ENCODE measurements around the gene MYOF.
A peak's percentile ranks its signal among the peaks of the same experiment; 100 is the strongest.
"Not testable (repeated sequence)": the region's sequence is repeated elsewhere in the genome, so short reads cannot be mapped to it uniquely, and the experiment has no call there.

MYOF gene

DNA sequence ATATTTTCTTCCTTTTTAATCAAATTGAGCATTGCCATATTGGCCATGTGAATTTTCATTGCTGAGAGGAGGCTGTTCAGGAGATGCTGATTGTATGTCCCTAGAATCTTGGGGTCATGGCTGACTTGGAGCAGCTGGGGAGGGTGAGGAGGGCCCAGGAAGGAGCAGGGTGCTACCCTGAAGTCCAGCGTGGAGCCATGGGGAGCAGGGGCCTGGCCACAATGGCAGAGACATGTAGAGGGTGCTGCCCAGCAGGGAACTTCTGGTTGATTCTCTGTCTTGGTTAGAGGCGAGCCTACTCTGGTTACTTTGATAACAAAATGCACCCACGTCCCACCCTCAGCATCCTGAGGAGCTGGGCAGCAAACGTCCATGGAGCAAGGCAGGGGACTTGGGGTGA, 186.0 kb downstream of the MYOF start:
- no peak for DNase-seq (ENCODE audit: low spot score)

DNA sequence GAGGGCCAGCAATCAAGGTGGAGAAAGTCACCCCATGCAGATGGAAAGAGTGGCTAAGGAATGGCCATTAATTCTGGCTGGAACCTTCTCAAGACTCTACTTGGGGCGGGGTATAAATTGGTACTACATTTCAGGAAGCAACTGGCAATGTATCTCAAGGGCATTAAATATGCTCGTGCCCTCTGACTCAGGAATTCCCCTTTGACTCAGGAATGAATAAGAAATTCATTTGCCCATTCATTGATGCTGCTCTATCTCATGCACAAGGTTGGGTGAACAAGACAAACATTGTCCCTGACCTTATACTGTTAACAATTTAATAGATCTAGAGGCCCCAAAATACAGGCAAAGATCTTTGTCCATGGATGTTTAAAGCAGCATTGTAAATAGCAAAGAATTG, 188.1 kb downstream of the MYOF start:
- DNase-seq (ENCODE audit: low spot score) = no peak

DNA sequence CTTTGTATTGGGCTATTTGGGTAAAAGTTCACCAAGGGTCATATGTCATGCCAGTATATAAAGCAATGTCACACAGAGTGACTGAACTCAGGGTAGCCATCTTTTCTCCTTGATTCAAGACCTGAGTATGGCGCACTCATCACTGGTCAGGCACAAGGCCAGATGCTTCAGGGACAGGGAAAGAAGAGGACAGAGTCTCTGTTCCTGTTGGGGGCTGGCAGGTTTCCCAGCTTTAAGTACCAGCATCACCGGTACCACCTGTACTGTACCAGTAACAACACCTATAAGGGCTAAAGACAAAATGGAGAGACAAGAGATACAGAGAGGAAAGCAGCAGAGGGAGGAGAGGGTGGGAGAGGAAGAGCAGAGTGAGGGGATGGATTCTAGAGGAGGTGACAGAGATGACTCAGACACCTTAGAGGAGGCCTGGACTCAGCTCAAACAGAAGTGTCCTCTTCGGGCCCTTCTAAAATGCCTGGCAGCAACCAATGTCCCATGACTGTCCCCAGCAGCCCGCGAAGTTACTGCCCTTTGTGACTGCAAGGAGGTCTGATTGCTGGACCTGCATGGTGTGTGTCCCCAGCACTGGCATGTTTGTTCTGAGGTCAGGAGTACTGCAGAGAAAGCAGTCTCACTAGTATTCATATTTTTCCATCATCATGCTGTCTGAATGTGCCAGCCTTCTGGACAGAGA, 191.3 kb downstream of the MYOF start:
- no peak for DNase-seq (ENCODE audit: low spot score)

DNA sequence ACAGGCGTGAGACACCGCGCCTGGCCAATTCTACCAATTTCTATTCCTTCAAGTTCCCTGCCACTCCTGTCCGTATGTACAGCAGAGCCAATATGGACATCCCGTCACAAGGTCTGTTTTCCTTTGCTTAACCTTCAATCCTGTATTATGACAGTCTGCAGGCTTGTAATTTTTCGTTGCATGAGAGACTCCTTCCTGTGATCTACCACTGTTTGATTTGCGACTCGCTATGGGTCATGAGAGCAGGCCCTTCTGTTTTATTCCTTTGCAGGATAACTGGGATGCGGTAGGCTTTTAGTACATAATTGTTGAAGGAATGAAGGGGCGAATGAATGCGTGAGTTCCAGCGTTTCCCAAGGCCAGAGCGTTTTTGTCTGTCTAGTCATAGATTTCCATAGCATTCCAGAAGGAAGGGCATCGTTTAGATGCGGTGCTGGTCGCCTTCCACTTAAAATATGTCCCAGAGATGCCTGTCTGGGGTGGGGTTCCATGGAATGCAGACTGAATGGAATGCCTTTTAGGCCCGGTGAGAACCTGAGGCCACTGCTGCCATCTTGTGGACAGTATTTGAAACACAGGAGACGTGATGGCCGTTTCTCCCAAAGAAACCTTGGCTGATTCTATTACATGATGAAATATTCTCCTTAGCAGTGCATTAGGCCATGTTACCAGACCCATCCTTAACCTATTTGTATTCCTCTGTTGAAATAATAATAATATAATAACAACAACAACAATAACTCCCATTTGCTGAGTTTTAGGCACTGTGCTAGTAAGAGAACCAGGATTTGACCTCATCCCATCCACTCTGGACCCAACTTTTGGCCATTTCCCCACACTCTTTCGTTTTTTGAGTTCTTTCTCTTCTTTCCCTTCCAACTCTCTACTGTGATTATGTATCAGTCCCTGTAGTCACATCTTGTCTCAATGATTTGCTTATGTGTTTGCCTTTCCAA, 193.2 kb downstream of the MYOF start:
- DNase-seq (ENCODE audit: low spot score) = peak; percentile 56

DNA sequence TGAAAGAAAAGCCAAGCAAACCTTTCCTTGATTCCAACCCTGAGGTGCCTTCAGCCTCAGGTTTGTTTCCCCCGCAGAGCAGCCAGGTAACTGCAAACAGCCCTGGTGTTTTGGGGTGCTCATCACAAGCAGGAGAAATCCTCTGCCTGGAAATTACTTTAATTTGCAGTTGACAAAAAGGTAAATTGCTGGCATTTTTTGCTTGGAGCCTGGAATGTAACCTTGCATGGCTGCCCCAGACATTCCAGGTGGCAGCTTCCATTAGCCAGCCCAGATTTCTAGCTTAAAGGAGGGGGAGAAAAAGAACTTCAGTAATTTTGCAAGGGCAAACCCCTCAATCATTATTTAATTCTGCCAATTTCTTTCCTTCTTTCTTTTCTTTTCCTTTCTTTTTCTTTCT, 194.4 kb downstream of the MYOF start:
- DNase-seq (ENCODE audit: low spot score) = no peak

DNA sequence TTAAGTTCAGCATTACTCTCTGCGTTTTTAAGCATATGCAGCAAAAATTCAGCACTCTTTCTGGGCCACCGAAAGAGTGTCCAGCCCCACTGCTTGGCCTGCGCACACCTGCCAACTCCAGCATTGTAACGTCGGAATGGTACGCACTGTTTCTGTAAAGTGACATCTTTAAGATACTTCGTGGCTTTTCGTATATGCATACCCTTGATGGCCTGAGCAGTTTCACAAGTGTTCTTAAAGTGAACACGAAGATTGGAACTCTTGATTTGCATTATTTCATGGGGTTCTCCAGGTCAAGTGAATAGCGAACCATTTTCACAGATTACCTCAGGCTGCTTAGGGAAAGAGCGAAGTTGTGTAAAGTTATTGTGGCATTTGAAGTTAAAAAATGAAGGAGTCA, 197.9 kb downstream of the MYOF start:
- DNase-seq (ENCODE audit: low spot score) = not testable (repeated sequence)

DNA sequence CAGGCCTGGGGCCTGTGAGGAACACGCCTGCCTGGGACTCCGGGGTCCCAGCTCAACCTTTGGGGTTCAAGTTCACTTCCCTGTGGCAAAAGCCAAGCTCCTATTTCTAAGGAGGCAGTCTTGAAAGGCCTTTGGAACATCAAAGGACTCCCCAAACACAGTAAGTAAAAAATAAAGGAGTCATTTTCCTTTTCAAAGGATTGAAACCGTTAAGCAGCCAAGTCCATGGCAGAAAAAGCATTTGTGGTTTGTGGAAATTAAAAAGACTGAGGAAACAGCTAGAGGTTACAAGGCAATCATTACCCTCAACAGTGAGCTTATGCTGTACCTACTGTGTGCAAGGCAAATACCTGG, 200.8 kb downstream of the MYOF start:
- no peak for DNase-seq (ENCODE audit: low spot score)

DNA sequence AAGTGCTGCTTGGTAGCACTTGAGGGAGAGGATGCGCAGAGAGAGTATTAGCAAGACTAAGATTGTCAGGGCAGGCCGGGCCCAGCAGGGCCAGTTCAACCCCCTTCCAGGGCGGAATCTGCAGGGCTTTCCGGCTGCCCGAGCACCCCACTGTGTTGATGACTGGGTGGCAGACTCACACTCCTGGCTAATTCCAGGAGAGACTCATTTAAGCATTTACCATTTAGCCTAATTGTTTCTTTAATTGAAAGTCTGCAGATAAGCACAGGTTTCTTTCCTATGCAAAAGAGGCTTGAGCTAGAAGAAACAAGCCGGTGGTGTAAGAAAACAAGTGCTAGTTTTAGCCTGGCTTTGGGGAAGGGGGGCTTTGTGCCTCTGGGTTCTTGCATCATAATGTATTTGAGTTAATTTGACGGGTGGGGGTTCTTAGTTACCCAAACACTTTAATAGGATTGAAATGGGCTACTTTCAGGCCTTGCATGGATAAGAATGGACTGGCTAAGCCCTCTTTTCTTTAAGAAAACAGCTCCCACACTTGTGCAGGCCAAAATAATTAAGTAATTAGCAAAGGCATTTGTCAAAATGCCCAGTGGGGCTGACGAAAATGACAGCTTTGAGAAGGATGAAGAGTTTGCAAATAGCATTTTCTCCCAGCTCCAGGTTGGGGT, 201.3 kb downstream of the MYOF start:
- DNase-seq (ENCODE audit: low spot score) = no peak

DNA sequence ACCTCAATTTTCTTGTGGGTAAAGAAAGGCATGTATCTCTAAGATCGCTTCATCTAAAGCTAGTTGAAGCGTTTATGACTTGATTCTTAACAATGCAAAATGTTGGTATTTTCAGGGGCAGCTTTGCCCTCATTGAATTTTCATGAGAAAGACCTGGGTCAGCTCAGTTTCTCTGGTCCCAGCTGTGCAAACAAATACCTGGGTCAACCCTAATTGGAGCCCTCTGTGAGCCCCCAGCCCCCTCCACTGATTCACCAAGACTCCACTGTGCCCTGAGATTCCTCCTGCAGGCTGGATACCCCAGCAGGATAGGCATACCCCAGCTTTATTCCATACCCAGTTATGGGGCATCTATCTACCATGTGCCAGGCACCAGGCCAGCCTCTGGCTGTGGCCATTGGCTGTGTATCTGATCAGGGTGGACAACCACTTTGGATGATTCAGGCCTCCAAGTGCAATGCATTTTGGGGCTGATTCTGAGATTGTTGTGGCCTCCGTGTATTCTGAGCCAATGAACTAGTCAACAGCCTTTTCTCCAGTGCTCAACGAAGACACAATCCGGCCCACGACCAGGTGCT, 201.9 kb downstream of the MYOF start:
- no peak for DNase-seq (ENCODE audit: low spot score)

DNA sequence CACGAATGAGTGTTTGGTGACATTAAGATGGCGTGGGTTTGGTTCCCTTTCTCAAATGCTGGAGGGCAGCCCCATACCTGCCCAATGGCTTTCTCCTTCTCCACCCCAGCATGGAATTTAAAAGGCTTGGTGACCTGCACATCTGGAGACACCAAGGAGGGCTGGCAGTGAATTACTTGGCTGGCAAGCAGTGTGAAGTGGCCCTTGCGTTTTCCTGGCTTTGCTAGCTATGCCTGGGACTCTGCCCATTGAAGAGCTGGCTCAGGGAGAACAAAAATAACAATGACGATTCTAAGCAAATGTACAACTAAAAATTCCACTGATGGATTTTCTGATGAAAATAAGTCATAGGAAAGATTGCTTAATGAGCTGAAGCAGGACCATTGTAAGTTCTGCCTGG, 204.8 kb downstream of the MYOF start:
- no peak for DNase-seq (ENCODE audit: low spot score)

DNA sequence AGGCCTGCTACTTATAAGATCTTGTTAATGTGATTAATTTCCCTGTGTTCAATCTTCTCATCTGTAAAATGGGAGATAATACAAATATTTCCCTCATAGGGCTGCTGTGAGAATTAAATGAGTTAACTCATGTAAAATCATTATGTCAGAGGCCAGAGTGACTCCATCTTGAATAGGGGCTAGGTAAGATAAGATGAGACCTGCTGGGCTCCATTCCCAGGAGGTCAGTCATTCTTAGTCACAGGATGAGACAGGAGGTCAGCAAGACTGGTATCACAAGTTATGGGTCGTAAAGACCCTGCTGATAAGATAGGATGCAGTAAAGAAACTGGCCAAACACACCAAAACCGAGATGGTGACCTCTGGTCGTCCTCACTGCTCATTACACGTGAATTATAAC, 207.7 kb downstream of the MYOF start:
- no peak for DNase-seq (ENCODE audit: low spot score)

DNA sequence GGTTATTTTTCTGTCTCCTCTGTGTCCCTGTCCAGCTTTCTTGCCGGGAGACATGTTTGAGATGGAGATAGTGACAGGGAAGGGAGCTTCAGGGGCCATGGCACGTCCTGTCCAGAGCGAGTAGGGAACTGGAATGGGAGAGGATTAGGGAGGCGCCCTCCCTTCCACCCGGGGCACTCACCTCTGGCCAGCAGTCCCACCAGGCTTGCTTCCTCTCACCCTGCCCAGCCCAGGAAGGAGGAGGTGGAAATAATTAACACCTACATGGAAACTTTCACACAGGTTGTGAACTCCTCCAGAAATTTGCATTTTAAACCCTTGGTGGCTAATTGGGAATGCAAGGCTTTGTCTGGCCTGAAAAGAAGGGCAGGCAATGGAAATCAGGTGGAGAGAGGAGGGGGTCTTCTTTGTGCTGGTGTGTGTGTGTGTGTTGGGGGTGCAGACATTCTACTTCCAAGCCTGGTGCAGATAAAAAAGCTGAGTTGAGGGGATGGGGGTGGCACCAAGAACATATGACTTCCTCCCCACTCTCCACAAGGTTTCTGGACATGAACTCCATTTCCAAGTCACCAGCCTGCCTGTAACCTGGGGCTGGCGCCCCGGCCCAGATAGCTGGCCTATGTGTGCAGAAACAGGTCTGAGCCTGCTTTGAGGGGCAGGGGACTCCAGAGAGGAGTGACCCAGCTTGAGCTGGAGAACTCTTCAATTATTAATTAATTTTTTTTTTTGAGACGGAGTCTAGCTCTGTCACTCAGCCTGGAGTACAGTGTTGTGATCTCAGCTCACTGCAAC, 209.1 kb downstream of the MYOF start:
- no peak for DNase-seq (ENCODE audit: low spot score)

DNA sequence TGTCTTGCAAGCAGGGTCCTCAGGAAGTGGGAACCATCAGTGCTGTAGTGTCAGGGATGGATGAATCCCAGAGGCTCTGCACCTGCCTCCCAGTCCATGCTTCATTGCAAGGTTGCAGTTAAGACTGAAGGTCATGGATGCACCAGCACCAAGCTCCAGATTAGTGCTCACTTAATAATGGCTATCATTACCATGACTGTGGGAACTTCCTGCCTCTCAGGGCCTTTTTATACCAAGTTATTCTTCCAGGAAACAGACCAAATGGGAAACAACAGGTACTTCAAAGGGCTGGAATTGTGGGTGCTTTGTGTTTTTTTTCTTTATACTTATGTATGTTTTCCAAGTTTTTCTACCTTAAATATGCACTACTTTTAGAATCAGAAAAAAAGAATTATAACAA, 210.8 kb downstream of the MYOF start:
- DNase-seq (ENCODE audit: low spot score) = no peak

DNA sequence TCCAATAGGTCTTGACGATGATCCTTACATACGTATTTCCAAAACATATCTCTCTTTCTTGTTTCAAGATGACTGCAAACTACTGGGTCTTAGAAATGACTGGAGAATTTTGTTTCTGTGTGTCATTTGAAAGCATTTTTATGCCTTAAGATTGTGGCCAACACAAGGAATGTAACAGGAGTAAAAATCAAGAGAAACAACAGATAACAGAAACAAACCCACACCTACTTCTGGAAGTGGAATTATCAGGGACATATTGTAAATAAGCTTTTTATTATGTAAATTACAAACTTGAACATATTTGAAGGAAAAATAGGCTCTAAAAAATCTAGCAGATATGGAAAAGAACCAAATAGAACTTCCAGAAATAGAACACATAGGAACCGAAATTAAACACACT, 212.9 kb downstream of the MYOF start:
- DNase-seq (ENCODE audit: low spot score) = no peak

DNA sequence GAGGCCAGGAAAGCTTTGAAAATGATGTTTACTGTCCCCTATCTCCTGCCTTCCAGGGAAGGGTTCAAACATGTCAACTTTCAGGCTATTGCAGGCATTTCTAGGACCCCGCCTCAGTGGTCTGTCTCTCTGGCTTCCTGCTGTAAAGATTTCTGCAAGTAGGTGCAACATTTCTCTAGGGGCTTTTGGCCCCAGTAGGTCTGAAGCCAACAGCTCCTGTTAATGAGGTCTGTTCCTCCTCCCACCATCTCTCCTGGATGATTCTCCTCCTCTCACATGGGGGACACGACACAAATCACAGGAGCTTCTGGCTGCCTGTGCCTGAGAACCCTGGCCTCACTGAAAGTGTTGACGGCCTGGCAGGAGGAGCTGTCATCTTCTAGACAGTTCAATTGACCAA, 214.1 kb downstream of the MYOF start:
- no peak for DNase-seq (ENCODE audit: low spot score)

DNA sequence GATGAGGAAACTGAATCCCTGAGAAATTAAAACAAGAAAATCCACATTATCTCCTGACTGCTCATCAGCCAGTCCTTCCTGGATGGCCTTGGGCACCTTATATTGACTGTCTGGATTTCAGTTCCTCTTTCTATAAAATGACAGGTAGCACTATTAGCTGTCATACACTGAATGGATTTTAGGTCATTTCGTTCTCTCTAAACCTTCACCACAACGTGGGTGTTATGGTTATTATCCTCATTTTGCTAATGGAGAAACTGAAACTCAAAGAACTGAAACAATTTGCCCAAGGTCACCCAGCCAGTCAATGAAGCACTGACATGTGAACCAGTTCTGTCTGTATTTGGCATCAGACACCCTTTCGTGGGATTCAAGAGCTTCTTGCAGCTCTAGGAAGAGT, 214.6 kb downstream of the MYOF start:
- DNase-seq (ENCODE audit: low spot score) = no peak

DNA sequence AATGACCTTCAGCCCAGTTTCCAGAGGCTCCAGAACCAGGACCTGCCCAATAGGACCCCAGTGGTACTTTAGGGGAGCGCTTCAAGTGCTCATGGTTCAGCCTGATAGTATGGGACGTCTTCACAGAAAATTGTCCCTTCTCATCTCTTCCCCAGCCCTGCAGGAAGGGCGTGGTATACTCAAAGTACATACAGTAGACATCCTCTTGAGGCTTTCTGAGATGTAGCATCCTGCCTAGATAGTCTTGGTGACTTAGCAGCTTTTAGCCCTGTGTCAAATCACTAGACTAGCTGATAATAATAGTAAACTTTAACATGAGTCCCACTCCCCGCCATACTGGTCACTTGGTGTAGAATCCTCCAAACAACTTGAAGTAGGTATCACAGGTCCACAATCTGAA, 215.3 kb downstream of the MYOF start:
- DNase-seq (ENCODE audit: low spot score) = no peak

DNA sequence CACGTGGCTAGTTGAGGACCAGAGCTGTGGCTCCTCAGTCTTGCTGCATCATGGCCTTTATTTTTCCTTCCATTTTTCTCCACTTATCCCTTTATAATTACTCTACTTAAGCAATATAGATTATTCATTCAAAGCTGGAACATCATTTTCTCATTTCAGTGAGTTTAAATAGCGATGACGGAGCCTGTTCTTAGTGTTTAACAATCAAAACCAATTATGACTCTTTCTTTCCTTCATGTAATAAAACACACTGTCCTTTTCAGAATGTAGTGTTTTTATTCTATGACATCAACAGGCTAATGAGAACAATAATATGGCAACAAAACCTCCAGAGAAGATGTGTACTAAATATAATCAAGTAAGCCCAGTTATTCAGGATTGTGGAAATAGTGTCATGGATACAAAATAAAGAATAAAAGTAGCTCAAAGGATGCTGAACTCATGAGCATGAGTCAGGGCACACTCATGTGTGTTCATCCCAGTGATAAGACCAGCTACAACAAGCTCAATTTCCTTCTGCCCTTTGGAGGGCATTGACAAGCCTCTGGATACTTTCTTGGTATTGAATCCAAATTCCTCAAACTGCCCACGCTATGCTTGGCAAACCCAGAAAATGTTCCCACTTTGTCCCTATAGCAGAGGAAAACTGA, 220.0 kb downstream of the MYOF start:
- DNase-seq (ENCODE audit: low spot score) = no peak

DNA sequence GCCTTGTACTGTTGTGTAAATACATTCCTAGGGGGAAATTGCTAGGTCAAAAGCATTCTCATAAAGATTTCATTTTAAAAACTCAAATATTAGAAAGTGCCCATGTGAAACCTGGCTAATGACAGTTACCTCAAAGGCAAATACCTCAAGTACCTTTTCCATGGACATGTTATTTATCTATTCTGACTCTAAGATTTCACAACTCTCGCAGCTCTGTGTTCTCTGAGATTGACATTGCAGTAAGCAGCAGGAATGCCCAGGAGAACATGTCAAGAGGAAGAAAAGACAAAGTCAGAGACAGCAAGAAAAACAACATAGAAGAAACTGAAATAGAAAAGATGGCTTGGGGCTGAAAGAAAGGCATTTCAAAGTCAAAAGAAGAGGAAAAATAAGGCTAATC, 221.0 kb downstream of the MYOF start:
- no peak for DNase-seq (ENCODE audit: low spot score)

DNA sequence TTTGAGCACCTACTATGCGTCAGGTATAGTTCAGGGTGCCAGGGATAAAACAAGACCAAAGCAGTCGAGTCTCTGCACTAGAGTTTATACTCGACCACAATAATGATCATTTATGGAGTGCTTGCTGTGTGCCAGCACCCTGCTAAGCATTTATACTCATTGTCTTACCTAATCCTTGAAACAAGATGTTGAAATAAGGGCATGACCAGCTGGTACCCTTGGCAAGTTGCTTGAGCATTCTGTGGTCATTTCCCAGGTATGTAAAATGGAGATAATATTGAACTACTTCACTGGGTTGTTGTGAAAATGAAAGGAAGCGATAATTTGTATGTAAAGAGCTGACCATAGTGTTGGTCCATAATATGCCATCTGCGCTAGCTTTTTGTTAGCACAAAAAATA, 223.0 kb downstream of the MYOF start:
- no peak for DNase-seq (ENCODE audit: low spot score)
